BLaER1 (cell line): Measurements from ENCODE around the gene MAFB.

Source experiments
- H3K27ac ChIP-seq: shearing (Covaris generic); formaldehyde crosslinking; 2 replicates; pipeline ENCODE4 v1.8.1; 2022
- H3K27me3 ChIP-seq: shearing (Covaris generic); formaldehyde crosslinking; 2 replicates; pipeline ENCODE4 v1.8.1; 2022
- H3K36me3 ChIP-seq: shearing (Covaris generic); formaldehyde crosslinking; 2 replicates; pipeline ENCODE4 v1.8.1; 2022
- H3K4me1 ChIP-seq: shearing (Covaris generic); formaldehyde crosslinking; 2 replicates; pipeline ENCODE4 v1.8.1; 2022
- H3K4me2 ChIP-seq: shearing (Covaris generic); formaldehyde crosslinking; 2 replicates; pipeline ENCODE4 v1.8.1; 2022
- H3K4me3 ChIP-seq: shearing (Covaris generic); formaldehyde crosslinking; 2 replicates; pipeline ENCODE4 v1.8.1; 2022
- H3K9ac ChIP-seq: shearing (Covaris generic); formaldehyde crosslinking; 2 replicates; pipeline ENCODE4 v1.8.1; 2022
- H3K9me3 ChIP-seq: shearing (Covaris generic); formaldehyde crosslinking; 2 replicates; pipeline ENCODE4 v1.8.1; 2022
- H4K20me1 ChIP-seq: shearing (Covaris generic); formaldehyde crosslinking; 2 replicates; pipeline ENCODE4 v1.8.1; 2022
- Cebpa-rat ChIP-seq: shearing (Covaris generic); IDR thresholded peaks from 2 replicates; pipeline ENCODE4 v1.8.1; 2022

MAFB gene

DNA sequence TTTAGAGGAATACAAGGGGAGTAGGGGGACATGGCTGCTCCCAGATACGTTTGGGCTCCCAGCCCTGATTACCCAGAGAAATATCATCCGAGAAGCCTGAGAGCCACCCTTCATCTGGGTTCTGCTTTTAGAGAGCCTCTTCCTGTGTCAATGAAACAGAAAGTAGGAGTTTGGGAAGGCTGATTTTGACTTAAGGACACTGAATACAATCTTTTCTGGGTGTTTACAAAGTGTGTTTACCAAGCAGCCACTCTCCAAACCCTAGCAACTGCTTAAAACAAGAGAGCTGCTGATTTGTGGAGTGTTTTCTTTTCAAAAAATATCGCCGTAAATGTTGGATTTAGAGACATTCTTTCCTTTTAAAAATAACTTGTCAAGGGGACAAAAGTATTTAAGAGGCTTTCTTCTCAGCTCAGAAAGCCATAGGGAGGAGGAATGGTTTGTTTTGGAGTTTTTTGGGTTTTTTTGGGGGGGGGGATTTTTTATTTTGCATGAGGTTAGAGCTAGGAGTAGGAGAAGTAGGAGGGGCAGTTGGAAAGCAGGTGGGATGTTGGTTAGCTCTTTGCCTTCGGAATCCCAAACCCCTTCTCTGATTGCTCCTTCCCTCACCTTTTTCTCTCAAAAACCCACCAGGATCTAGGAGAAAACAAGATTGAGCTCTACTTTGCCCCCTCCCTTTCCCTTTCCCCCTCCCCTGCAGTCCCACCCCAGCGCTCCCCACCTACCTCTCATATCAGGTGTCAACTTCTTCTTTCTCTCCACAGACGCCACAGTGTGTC, 12.4 kb downstream of the MAFB start:
- Histone ChIP-seq H3K4me3 (no peak overlapping the region), H3K4me2 (no peak overlapping the region), H3K27ac (no peak overlapping the region), H3K9ac (no peak overlapping the region), H3K4me1 (no peaks in the 10 kb centered on the region), H3K9me3 (no peaks in the 10 kb centered on the region), H3K36me3 (no peaks in the 10 kb centered on the region), H4K20me1 (no peaks in the 10 kb centered on the region), H3K27me3 (peaks cover 9% of the 10 kb centered on the region)
- TF ChIP-seq Cebpa-rat: no peak

DNA sequence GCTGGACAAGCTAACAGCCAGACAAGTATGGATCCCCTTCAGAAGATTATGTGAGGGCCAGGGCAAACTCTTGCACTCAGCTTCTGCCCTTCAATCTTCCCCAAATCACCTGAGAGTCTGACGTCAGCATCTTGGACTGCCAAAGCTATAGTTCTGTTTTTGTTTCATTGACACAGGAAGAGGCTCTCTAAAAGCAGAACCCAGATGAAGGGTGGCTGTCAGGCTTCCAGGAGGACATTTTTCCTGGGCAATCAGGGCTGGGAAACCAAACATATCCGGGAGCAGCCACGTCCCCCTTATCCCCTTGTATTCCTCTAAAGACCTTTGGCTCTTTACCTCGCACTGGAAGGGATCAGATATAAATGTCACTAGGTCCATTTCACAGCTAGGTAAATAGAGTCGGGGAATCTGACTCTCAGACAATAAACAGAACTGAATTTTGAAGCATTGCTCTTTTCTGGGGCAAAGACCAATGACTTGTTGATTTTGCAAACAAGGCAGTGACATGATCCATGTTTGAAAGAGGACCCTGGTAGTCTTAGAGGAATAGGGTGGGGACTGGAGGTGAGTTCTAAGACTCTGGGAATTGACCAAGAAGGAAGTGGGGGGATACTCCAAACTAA, 13.3 kb downstream of the MAFB start:
- no peaks in the 10 kb centered on the region for H3K4me1 ChIP-seq
- no peak overlapping the region for H3K4me3 ChIP-seq
- H3K9me3 ChIP-seq: no peaks in the 10 kb centered on the region
- no peaks in the 10 kb centered on the region for H3K36me3 ChIP-seq
- peaks cover under 1% of the 10 kb centered on the region; the same call in 1 of the 2 replicates for H3K27me3 ChIP-seq
- TF ChIP-seq Cebpa-rat: no peak
- H3K9ac ChIP-seq: no peak overlapping the region
- no peaks in the 10 kb centered on the region for H4K20me1 ChIP-seq
- no peak overlapping the region for H3K27ac ChIP-seq
- no peak overlapping the region for H3K4me2 ChIP-seq

- H3K27me3 ChIP-seq: no peaks in the 10 kb centered on the region
- H3K27ac ChIP-seq: no peak overlapping the region
- TF ChIP-seq Cebpa-rat: no peak
- no peak overlapping the region for H3K4me3 ChIP-seq
- no peak overlapping the region for H3K9ac ChIP-seq
- no peaks in the 10 kb centered on the region for H3K9me3 ChIP-seq
- no peaks in the 10 kb centered on the region for H4K20me1 ChIP-seq
- H3K4me1 ChIP-seq: no peaks in the 10 kb centered on the region
- H3K36me3 ChIP-seq: no peaks in the 10 kb centered on the region
- H3K4me2 ChIP-seq: no peak overlapping the region
Measured at GRCh38 chr20:40673442-40673841, 15.6 kb downstream of the MAFB start.

GRCh38 chr20:40672095-40672494, 16.9 kb downstream of the MAFB start:
- Histone ChIP-seq H3K4me1 (no peaks in the 10 kb centered on the region), H3K9ac (no peak overlapping the region), H4K20me1 (no peaks in the 10 kb centered on the region), H3K4me3 (no peak overlapping the region), H3K9me3 (no peaks in the 10 kb centered on the region), H3K27ac (no peak overlapping the region), H3K27me3 (no peaks in the 10 kb centered on the region), H3K36me3 (no peaks in the 10 kb centered on the region), H3K4me2 (no peak overlapping the region)
- no peak for TF ChIP-seq Cebpa-rat

DNA sequence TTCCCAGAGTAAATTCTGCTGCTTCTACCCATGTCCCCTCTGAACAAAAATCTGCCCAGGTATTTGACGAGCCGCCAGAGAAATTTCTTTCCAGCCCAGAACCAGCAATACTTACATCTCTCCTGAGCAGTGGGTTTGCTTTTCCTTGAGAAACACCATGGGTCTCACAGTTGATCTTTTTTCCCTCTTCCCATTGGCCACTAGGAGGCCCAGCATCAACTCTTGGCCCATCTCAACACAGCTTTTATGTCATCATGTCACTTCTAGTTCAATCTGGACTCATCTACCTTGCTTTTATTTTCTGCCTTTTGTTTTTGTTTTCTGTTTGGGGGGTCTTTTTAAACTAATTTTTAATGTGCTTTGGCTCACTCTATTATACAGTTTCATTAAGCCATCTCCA, 18.8 kb downstream of the MAFB start:
- no peaks in the 10 kb centered on the region for H4K20me1 ChIP-seq
- H3K27ac ChIP-seq: no peak overlapping the region
- no peaks in the 10 kb centered on the region for H3K36me3 ChIP-seq
- H3K4me3 ChIP-seq: no peak overlapping the region
- no peaks in the 10 kb centered on the region for H3K27me3 ChIP-seq
- no peaks in the 10 kb centered on the region for H3K9me3 ChIP-seq
- TF ChIP-seq Cebpa-rat: no peak
- H3K9ac ChIP-seq: no peak overlapping the region
- H3K4me2 ChIP-seq: no peak overlapping the region
- H3K4me1 ChIP-seq: no peaks in the 10 kb centered on the region

- H4K20me1 ChIP-seq: no peaks in the 10 kb centered on the region
- no peaks in the 10 kb centered on the region for H3K27me3 ChIP-seq
- H3K4me1 ChIP-seq: no peaks in the 10 kb centered on the region
- no peak overlapping the region for H3K27ac ChIP-seq
- no peaks in the 10 kb centered on the region for H3K9me3 ChIP-seq
- no peak overlapping the region for H3K4me3 ChIP-seq
- H3K9ac ChIP-seq: no peak overlapping the region
- H3K4me2 ChIP-seq: no peak overlapping the region
- no peak for TF ChIP-seq Cebpa-rat
- no peaks in the 10 kb centered on the region for H3K36me3 ChIP-seq
Measured at GRCh38 chr20:40669692-40670091, 19.3 kb downstream of the MAFB start.

- Histone ChIP-seq H3K4me2 (no peak overlapping the region), H3K4me3 (no peak overlapping the region)
- TF ChIP-seq Cebpa-rat: no peak
Measured at GRCh38 chr20:40668449-40669228, 20.4 kb downstream of the MAFB start.

GRCh38 chr20:40667503-40667902, 21.5 kb downstream of the MAFB start:
- TF ChIP-seq Cebpa-rat: no peak

More at GRCh38 chr20:40668449-40669228, 20.4 kb downstream of the MAFB start:
- H3K27me3 ChIP-seq: no peaks in the 10 kb centered on the region
- H3K9me3 ChIP-seq: no peaks in the 10 kb centered on the region
- no peak overlapping the region for H3K27ac ChIP-seq
- H3K4me1 ChIP-seq: no peaks in the 10 kb centered on the region
- H3K36me3 ChIP-seq: no peaks in the 10 kb centered on the region
- no peaks in the 10 kb centered on the region for H4K20me1 ChIP-seq
- no peak overlapping the region for H3K9ac ChIP-seq

DNA sequence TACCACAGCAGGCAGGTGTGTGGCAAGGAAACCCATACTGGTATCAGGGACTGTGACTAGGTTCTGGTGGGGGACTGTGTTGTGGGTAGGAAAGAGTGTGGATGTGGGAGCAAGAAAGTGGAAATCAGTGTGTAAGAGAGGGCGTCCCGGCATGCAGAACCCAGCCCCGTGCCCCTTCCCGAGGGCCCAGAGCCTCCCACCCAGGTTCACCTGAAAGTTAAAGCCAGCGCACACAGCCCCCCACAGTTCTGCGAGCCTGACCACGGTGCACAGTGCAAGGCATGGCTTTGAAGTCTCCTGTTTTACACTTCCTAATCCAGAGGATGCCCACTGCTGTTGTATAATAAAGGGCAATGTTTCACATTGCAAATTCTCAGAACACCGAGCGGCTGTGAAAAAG, 22.7 kb downstream of the MAFB start:
- Histone ChIP-seq H3K4me3 (no peak overlapping the region), H3K4me1 (no peaks in the 10 kb centered on the region), H3K4me2 (no peak overlapping the region), H4K20me1 (no peaks in the 10 kb centered on the region), H3K27me3 (no peaks in the 10 kb centered on the region), H3K9ac (no peak overlapping the region), H3K9me3 (no peaks in the 10 kb centered on the region), H3K36me3 (no peaks in the 10 kb centered on the region), H3K27ac (no peak overlapping the region)
- TF ChIP-seq Cebpa-rat: no peak

More at GRCh38 chr20:40667503-40667902, 21.5 kb downstream of the MAFB start:
- H3K27me3 ChIP-seq: no peaks in the 10 kb centered on the region
- H3K4me2 ChIP-seq: no peak overlapping the region
- no peaks in the 10 kb centered on the region for H3K9me3 ChIP-seq
- no peak overlapping the region for H3K9ac ChIP-seq
- H4K20me1 ChIP-seq: no peaks in the 10 kb centered on the region
- no peak overlapping the region for H3K4me3 ChIP-seq
- H3K27ac ChIP-seq: no peak overlapping the region
- H3K36me3 ChIP-seq: no peaks in the 10 kb centered on the region
- no peaks in the 10 kb centered on the region for H3K4me1 ChIP-seq

DNA sequence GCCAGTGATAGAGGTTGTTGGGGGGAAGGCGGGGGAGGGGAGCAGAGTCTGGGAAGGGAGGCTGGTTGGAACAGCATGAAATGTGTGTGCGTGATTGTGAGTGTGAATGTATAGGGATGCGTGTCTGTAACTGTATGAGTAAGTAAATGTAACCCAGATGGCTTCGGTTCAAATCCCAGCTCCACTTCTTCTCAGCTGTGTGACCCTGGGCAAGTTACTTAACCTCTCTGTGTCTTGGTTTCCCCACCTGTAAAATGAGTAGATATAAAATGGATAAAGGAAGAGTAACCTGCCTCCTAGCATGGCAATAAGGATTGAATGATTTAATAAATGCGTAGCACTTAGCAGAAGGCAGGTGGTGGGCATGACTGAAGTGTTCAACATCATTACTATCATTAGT, 24.1 kb downstream of the MAFB start:
- no peaks in the 10 kb centered on the region for H3K4me1 ChIP-seq
- no peak overlapping the region for H3K27ac ChIP-seq
- no peak overlapping the region for H3K9ac ChIP-seq
- no peaks in the 10 kb centered on the region for H4K20me1 ChIP-seq
- no peaks in the 10 kb centered on the region for H3K36me3 ChIP-seq
- no peak overlapping the region for H3K4me3 ChIP-seq
- no peaks in the 10 kb centered on the region for H3K27me3 ChIP-seq
- H3K9me3 ChIP-seq: no peaks in the 10 kb centered on the region
- no peak overlapping the region for H3K4me2 ChIP-seq
- no peak for TF ChIP-seq Cebpa-rat
